ENCODE measurements around the gene GRAMD1A. TPM values are rescaled to one million over a fixed set of nuclear protein-coding genes. Genes with fewer than 3 reads are reported as not detected.

GRAMD1A gene
- total and polyA plus RNA-seq, 9 of the 15 experiments (the other 6 are each of a cell fraction or from before 2014, with no cell fraction given) = 1.4 to 63.8 (median 38.5) TPM

GRCh38 chr19:34959021-34959420 lies 41.1 kb upstream of the GRAMD1A start:
- Histone ChIP-seq H3K4me1 (replicated peaks in 1 of 2; ENCODE audit: control insufficient read depth in 2 of 2, insufficient read depth in 2 of 2, low read length in 2 of 2) (peaks cover 12 to 25% of the 10 kb centered on the region in 2 experiments; a peak in 4 of 5 replicates), H3K9me1 (ENCODE audit: control insufficient read depth, insufficient read depth, low read length) (no peaks in the 10 kb centered on the region), H3K79me2 (ENCODE audit: control insufficient read depth, insufficient read depth, low read length) (peaks cover 47% of the 10 kb centered on the region), H3K4me3 (no peak overlapping the region), H3K9me3 (replicated peaks; ENCODE audit: control insufficient read depth, insufficient read depth, low read depth, low read length) (peaks cover 65% of the 10 kb centered on the region), H3K4me2 (ENCODE audit: insufficient read depth, low read length) (no peak overlapping the region), H3K27ac (ENCODE audit: extremely low read depth, low read depth, low read length) (no peak overlapping the region), H3K36me3 (ENCODE audit: control insufficient read depth, insufficient read depth, low read length) (peaks cover 69% of the 10 kb centered on the region), H2AFZ (ENCODE audit: low read depth, low read length) (no peak overlapping the region), H3K27me3 (ENCODE audit: control insufficient read depth in 2 of 2, insufficient read depth in 2 of 2, low read length in 2 of 2) (no peaks in the 10 kb centered on the region), H4K20me1 (replicated peaks; ENCODE audit: control insufficient read depth, insufficient read depth, low read length) (no peaks in the 10 kb centered on the region), H3K9ac (ENCODE audit: insufficient read depth in 1 of 2, low read depth in 2 of 2, low read length in 2 of 2) (no peak overlapping the region)
- 79% methylated on average over 6 of the region's 7 CpGs for WGBS (ENCODE audit: insufficient coverage, low coverage, missing lambda C conversion rate)
- DNase-seq (ENCODE audit: extremely low read depth in 1 of 4, low spot score in 3 of 4) (no peak), ATAC-seq (no peak), FAIRE-seq (no peak)
- TF ChIP-seq ZNF717 (CRISPR knock-in tag; IDR thresholded peaks at IDR 0.05) (no peak), NCOA4 (IDR thresholded peaks at IDR 0.05; ENCODE audit: partially characterized antibody) (no peak), CC2D1A (IDR thresholded peaks at IDR 0.05) (no peak), GATAD2A (IDR thresholded peaks at IDR 0.05) (no peak), CUX1 (CRISPR knock-in tag; IDR thresholded peaks at IDR 0.05) (no peak), RBM34 (IDR thresholded peaks at IDR 0.05; ENCODE audit: borderline replicate concordance, insufficient read depth, low read length) (no peak), NKRF (IDR thresholded peaks at IDR 0.05; ENCODE audit: borderline replicate concordance) (no peak), CTCF (IDR thresholded peaks at IDR 0.05 in 2 of 3, conservative IDR thresholded peaks at IDR 0.05 in 1 of 3; ENCODE audit: insufficient read depth in 2 of 3, low read depth in 1 of 3, low read length in 3 of 3) (no peak), MEF2A (IDR thresholded peaks at IDR 0.05; ENCODE audit: control insufficient read depth, low read depth, low read length) (no peak), ZNF398 (CRISPR knock-in tag; IDR thresholded peaks at IDR 0.05) (no peak)
- POLR2A ChIA-PET = no interaction called here
- in situ Hi-C loops (cut with MboI) = no loop called here
- BruUV-seq (replicated peaks) = no TSS peak
- CTCF ChIA-PET (ENCODE audit: low intra/inter-chr PET ratio) = no interaction called here
- intact Hi-C loops (cut with micrococcal nuclease) = no loop called here
